GM19238 (cell line): ENCODE measurements around the gene FLNC.

Experiments
- DNase-seq: peaks from one replicate; pipeline ENCODE4 v3.0.0; 2011; ENCODE audit warnings: low spot score; ENCODE audit not compliant: insufficient read length

Gene FLNC

GRCh38 chr7:128861957-128862570 is 31.9 kb downstream of the FLNC start:
- DNase-seq: no peak

- peak; percentile 99 for DNase-seq
Observed at GRCh38 chr7:128862571-128863432, 32.6 kb downstream of the FLNC start, which contains the start of gene ATP6V1F. Gene ATP6V1F (plus strand): TSS chr7:128862856. CDS start chr7:128862905, 49 bp downstream.

- peak; percentile 73 for DNase-seq
Observed at GRCh38 chr7:128863433-128863989, 33.3 kb downstream of the FLNC start.

- DNase-seq: no peak
Observed at GRCh38 chr7:128865303-128865702, 35.1 kb downstream of the FLNC start.

- no peak for DNase-seq
Observed at GRCh38 chr7:128865996-128866877, 36.0 kb downstream of the FLNC start.

- DNase-seq: no peak
Observed at GRCh38 chr7:128867241-128867640, 37.0 kb downstream of the FLNC start.

GRCh38 chr7:128867842-128868623 is 37.8 kb downstream of the FLNC start:
- DNase-seq: no peak

GRCh38 chr7:128868624-128869137 is 38.5 kb downstream of the FLNC start:
- DNase-seq: no peak

- peak; percentile 65 for DNase-seq
Observed at GRCh38 chr7:128869138-128869943, 39.1 kb downstream of the FLNC start.

GRCh38 chr7:128869944-128870285 is 39.7 kb downstream of the FLNC start:
- no peak for DNase-seq

GRCh38 chr7:128871050-128871449 is 40.8 kb downstream of the FLNC start:
- DNase-seq: no peak

- no peak for DNase-seq
Observed at GRCh38 chr7:128872394-128872824, 42.2 kb downstream of the FLNC start.

- no peak for DNase-seq
Observed at GRCh38 chr7:128873234-128873633, 43.0 kb downstream of the FLNC start.

- DNase-seq: no peak
Observed at GRCh38 chr7:128874140-128875031, 44.2 kb downstream of the FLNC start.

- no peak for DNase-seq
Observed at GRCh38 chr7:128875523-128875948, 45.3 kb downstream of the FLNC start.

- no peak for DNase-seq
Observed at GRCh38 chr7:128876127-128876526, 45.9 kb downstream of the FLNC start.

- no peak for DNase-seq
Observed at GRCh38 chr7:128876586-128876977, 46.4 kb downstream of the FLNC start.

- DNase-seq: no peak
Observed at GRCh38 chr7:128876978-128877755, 47.0 kb downstream of the FLNC start.
